HG03354 (cell line): ENCODE data around the gene KLHL3.
"Not testable (repeated sequence)": the region's sequence is repeated elsewhere in the genome, so short reads cannot be mapped to it uniquely, and the experiment has no call there.

Experiments used
- ATAC-seq: cut with Tn5 transposase; IDR thresholded peaks from one replicate; pipeline ENCODE4 v1.9.1; 2021; ENCODE audit warnings: mild to moderate bottlenecking; ENCODE audit not compliant: unreplicated experiment, poor library complexity, severe bottlenecking

The KLHL3 gene

DNA sequence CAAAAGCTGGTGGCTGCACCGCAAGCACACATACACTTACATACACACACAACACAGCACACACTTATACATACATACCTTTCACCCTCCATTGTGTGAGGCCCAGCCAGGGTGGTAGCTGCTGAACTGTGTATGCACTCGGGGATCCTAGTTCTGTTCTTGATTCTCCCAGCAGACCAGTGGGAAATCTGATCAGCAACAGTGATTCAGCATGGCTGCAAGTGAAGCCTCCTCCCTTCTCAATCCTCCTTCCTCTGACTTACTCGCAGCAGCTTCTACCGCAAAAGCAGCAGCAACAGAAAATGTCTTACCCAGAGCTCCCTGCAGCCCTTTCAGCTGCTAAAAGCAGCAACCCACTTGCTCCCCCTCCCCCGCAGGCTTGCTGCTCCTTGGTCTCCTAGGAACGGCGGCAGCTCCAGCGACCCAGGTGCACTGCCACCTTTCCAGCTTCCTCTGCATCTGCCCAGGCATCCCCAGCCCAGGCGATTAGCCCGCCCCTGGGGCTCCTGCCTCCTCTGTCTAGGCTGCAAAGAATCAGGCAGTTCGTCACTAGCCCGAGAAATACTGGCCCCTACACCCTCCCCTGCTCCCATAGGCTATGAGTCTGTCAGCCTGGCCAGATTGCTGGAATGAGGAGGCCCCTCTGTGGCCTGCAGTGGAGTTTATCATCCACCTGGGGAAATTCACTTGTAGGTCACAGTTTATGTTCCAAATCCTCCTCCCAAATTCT, at the start of gene KLHL3:
TSS of gene KLHL3 (minus strand) at position 535 of the 730 bp plus-strand sequence. CDS start at position 92, 443 bp downstream.
- peak; percentile 58 for ATAC-seq

- ATAC-seq = no peak
Observed at GRCh38 chr5:137782984-137783536, 47.2 kb upstream of the KLHL3 start.

DNA sequence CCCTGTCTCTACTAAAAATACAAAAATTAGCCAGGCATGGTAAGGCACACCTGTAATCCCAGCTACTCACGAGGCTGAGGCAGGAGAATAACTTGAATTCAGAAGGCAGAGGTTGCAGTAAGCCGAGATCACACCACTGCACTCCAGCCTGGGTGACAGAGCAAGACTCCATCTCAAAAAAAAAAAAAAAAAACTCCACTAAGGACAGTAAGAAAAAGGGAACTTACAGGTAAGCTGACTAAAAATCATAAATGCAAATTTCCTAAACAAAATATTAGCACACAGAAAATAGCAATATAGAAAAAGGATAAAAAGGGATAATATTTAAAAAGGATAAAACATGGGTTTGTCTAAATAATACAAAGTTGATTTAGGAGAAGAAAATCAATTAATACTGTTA, 46.2 kb upstream of the KLHL3 start:
- no peak for ATAC-seq

DNA sequence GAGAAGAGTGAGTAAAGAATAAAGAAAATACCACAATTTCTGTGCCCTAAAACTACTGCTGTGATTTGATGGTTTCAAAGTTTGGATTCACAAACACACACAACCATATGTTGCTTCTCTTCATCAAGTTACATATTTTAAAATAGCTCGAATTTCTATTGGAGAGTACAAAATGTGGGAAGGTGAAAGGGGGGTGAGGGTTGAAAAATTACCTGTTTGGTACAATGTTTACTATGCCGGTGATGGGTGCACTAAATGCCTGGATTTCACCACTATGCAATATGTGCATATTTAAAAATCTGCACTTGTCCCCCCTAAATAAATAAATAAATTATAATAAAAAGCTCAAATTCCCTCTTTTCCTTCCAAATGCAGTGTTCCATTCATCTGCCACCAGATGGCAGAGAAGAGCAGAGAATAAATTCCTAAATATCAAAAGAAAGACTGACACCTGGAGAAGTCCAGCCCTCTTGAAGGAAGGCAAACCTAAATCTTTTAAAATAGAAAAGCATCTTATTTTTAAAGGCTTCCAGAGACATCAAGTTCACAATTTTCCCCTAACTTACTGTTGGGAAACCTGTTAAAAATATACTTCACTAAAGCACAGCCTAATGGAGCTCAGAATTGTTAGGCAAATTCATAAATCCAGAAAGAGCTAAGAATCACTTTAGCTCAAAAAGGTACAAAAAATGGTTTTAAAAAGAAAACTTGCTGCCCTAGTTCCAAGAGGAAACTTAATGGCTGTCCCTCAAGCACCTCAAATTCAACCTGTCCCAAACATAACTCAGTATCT, 43.1 kb upstream of the KLHL3 start:
- no peak for ATAC-seq

- not testable (repeated sequence) for ATAC-seq
Observed at GRCh38 chr5:137767937-137768336, 32.0 kb upstream of the KLHL3 start.

DNA sequence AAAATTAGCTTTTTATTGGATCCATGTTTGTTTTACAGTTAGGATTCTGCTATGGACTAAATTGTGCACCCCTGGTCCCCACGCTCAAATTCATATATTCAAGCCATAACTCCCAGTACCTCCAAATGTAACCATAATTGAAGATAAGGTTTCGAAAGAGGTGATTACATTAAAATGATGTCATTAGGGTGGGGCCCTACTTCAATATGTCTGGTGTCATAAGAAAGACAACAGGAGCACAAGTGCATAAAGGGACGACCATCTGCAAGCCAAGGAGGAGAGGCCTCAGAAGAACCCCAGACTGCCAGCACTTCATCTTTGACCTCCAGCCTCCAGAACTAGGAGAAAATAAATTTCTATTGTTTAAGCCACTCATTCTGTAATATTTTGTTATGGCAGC, 25.7 kb upstream of the KLHL3 start:
- ATAC-seq = no peak

DNA sequence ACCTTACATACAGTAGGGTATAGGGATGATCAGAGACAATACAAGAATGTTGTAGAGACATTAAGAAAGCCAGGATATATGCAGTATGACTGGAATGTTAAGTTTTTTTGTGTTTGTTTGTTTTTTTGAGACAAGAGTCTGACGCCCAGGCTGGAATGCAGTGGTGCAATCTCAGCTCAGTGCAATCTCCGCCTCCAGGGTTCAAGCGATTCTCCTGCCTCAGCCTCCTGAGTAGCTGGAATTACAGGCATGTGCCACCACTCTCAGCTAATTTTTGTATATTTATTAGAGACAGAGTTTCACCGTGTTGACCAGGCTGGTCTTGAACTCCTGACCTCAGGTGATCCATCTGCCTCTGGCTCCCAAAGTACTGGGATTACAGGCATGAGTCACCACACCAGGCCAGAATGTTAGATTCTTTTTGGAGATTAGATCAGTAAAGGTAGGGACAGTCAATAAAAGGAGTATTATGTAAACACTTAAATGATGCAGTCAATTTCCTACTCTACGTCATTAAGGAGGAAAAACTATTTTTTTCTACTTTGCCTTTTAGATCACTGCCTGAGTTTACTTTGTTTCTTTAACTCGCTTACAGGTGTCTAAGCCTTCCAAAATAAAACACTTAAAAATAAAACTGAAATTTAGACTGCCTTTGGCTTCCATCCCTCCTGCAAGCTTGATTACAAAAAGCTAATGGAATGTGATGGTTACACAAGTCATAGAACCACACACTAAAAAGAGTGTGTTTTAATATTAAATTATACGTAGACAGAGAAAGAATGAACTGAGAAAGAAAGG, 25.0 kb upstream of the KLHL3 start:
- no peak for ATAC-seq

GRCh38 chr5:137760294-137760693, 24.4 kb upstream of the KLHL3 start:
- no peak for ATAC-seq

GRCh38 chr5:137758715-137759306, 22.9 kb upstream of the KLHL3 start:
- peak; percentile 35 for ATAC-seq

DNA sequence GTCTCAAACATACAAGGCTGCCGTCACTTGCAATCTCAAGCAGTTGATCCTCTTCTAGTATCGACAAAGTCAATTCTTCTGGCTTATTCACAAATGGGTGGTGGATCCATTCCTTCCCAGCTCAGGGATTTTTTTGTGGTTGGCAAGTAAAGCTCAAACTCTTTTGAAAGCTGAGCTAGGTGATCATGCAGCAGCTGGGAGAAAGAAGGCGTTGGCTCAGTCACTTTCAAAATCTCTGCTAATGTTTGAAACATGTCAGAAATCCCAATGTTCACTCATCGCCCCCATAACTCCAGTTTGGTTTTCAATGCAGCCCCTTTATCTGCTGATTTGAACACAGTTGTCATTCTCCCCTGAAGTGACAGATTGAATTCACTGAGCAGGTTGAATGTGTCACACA, 22.2 kb upstream of the KLHL3 start:
- ATAC-seq = no peak

- ATAC-seq = no peak
Observed at GRCh38 chr5:137757634-137758033, 21.7 kb upstream of the KLHL3 start.

- peak; percentile 20 for ATAC-seq
Observed at GRCh38 chr5:137754961-137755762, 19.3 kb upstream of the KLHL3 start.

DNA sequence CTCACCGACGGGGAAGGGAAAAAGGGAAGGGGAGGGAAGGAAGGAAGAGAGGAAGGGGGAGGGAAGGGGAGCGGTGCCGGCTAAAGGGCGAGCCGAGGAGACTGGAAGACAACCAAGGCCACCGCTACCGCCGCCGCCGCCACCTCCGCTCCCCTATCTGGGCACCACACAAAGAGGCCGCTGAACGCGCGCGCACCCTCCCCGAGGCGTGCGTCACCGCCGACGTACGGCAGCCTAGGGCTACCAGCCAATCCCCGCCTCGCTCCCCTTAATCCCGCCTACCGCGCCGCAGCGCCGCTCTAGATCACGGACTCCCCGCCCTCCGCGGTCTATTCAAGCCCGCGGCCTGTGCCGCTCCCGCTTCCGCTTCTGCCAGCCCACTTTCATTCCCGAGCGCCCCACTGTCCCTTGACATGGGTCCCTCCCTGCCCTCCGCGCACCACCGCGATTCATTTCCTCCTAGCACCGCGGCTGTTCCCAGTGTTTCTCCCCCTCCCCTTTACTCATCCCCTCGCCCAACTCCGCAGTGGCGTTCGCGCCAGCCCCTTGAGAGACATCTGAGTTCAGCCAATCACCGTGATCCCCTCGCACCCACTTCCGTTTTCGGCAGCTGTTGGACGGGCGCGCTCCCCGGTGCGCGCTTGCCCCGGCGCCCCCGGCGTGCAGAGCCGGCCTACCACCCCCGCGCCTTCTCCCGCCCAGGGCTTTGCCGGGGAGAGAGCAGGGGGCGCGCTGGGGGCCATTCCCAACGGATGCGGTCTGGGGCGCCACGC, 18.5 kb upstream of the KLHL3 start, which contains the start of gene HNRNPA0:
TSS of gene HNRNPA0 (minus strand) at position 176 of the 773 bp plus-strand sequence. CDS start 297 bp downstream, outside the sequence.
- ATAC-seq = peak; percentile 79

DNA sequence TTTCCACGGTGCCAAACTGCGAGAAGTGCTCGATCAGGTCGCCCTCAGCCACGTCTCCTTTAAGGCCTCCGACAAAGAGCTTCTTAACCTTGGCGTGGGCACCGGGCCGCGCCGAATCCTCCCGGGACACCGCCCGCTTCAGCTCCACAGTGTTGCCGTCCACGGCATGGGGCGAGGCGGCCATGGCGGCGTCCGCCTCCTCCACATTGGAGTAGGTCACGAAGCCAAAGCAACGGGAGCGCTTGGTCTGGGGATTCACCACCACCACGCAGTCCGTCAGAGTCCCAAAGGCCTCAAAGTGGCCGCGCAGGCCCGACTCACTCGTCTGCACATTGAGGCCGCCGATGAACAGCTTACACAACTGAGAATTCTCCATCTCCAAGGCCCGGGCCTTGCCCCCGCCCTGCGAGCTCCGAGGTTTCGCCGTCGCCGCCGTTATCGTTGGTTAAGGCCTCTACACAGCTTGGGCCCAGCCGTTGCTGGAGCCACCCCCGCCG, 17.9 kb upstream of the KLHL3 start:
- peak; percentile 13 for ATAC-seq

GRCh38 chr5:137752905-137753690, 17.2 kb upstream of the KLHL3 start:
- ATAC-seq = no peak

- no peak for ATAC-seq
Observed at GRCh38 chr5:137751869-137752491, 16.1 kb upstream of the KLHL3 start.

GRCh38 chr5:137750436-137750835, 14.5 kb upstream of the KLHL3 start:
- ATAC-seq = no peak
